CD4-positive, alpha-beta T cell treated with Interleukin-6 for 4 hours (primary cell): ENCODE measurements around the gene SNRPN.
"Not testable (repeated sequence)": the region's sequence is repeated elsewhere in the genome, so short reads cannot be mapped to it uniquely, and the experiment has no call there.

Source experiments
- DNase-seq: peaks from one replicate; pipeline ENCODE4 v3.0.0-alpha.2; 2020; ENCODE audit warnings: mixed read lengths

SNRPN gene

GRCh38 chr15:24971772-24972171 lies 17.0 kb downstream of the SNRPN start:
- DNase-seq = no peak

- not testable (repeated sequence) for DNase-seq
These were observed 17.9 kb downstream of the SNRPN start for GRCh38 chr15:24972707-24973106.

DNA sequence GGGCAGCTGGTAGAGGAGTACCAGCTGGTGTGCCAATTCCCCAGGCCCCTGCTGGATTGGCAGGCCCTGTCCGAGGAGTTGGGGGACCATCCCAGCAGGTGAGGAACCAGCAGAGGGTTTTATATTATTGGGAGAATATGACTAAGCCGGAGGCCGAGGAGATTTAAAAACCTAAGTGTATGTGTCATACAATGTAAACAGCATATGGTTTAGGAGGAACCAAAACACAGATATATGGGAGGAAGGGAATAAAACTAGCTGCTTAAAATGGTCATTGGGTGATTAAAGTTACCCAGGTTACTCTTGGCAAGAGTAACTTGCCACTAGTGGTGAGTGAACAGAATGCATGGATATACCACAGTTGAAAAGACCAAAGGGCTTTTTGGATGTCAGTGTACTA lies 22.1 kb downstream of the SNRPN start:
- DNase-seq = no peak

DNA sequence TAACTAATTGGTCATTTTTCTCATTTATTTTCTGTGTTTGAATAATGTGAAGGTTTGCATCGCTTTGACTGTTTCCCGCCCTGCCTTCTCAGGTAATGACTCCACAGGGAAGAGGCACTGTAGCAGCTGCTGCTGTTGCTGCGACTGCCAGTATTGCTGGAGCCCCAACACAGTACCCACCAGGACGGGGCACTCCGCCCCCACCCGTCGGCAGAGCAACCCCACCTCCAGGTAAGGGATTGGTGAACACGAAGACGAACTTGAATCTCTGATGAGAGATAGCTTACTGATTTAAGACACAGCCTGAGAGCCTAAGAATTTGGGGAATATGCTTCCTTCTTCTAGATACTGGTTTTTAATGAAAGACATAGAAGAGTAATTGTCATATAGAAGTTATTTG lies 22.9 kb downstream of the SNRPN start:
- no peak for DNase-seq

DNA sequence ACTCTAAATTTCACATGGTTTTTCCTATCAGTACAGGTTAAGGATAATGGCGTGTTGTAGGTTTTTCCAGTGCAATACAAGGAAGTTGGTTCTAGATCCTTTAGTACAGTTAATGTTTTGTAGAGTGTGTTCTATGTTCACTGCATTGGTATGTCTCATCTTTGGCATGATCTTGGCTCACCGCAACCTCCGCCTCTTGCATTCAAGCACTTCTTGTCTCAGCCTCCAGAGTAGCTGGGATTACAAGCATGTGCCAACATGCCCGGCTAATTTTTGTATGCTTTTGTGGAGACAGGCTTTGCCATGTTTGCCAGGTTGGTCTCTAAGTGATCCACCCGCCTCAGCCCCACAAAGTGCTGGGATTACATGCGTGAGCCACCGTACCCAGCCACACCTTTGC lies 30.4 kb downstream of the SNRPN start:
- no peak for DNase-seq

DNA sequence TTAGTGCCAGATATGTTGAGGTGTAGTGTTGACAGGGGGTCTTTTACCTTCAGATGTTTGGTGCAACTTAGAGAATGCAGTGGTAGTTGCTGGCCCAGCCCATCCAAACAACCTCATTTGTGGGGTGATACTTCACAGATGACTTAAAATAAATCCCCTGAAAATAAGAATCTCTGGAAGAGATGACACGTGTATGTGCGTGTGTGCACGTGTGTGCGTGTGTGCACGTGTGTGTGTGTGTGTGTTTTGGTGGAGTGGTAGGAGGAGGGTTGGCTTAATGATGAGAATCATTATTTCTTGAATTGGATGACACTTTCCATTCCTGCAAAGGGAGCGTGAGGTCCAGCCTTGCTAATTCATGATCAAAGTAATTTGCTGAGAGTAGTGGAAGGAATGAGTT lies 31.9 kb downstream of the SNRPN start:
- no peak for DNase-seq

- no peak for DNase-seq
These were observed 64.6 kb downstream of the SNRPN start for GRCh38 chr15:25019434-25019833.

DNA sequence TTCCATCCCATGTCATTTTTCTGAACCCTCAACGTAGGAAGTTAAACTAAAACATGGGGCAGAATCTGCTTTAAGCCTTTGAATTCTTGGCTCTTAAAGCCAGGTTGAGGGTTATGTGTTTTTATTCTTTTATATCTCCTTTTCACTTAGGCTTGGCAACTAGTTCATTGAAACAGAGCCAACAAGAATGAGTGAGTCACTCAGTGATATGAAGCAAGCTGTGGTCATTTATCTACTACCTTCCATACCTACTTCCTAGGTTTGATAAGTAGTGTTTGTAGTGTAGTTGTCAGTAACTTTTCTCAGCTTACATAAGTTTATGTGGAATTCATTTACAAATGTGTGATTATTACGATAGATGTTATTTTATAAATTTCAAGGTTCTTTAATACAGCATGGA lies 67.4 kb downstream of the SNRPN start:
- DNase-seq = no peak
